ENCODE results near the gene SENP8. TPM values are rescaled to one million over a fixed set of nuclear protein-coding genes. Genes with fewer than 3 reads are reported as not detected.
"Not testable (repeated sequence)": the region's sequence is repeated elsewhere in the genome, so short reads cannot be mapped to it uniquely, and the experiment has no call there.

Gene SENP8
- total RNA-seq: 1 to 10 TPM; 2.3 to 4.2 TPM

DNA sequence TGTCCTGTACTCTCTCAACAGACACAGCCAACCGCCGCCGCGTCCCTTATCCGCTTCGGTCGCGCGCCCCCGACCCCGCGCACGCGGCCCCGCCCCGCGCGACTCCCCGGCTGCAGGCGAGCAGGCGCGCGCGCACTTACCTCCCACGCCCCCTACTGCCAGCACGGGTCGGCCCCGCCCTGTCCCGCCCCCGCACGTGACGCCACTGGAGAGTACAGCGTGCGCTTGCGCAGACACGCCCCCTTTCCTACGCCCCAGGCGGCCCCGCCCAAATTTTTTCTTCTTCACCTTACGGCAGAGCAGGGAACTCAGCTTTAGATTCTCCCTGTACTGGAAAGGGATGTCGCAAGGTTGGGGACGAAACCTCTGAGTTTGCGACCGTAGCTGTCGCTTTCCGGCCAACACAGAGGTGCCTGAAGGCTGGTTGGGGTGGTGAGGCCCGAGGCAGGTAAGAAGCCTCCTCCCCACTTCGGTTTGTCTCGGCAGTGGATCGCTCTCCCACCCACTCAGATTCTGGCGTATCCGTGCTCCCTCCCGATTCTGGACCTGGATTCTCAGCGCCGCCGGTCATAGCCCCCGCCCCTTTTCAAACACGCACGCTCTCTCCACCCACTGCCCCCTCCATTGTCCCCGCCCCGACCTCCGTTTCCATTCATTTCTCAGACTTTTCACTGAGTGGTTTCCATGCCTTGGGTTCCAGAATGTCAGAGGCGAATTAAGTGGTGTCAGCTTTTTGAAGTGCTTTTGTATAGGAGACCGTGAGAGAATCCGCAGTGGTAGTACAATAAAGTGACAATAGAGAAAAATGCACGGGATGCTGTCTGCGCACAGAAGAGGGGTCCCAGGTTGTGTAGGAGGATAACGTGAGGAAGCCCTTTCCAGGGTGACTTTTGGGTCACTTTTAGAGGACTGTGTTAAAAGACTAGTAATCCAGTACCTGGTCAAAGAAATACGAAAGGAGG is at the start of gene SENP8, which contains the start of gene MYO9A:
Gene SENP8, plus strand, starts transcription at position 387 of the 962 bp plus-strand sequence. CDS start 21,221 bp downstream, outside the sequence.
Gene MYO9A, minus strand, starts transcription at position 134 of the 962 bp plus-strand sequence. CDS start 71,587 bp downstream, outside the sequence.
- H3K27ac ChIP-seq: peak within 1 kb of the TSS; percentile 86
- peak; percentile 98 for DNase-seq
- intact Hi-C loops (cut with DNase I): no loop called here
- H3K4me3 ChIP-seq: peak within 1 kb of the TSS; percentile 62
- no peaks in the 10 kb centered on the region for H3K36me3 ChIP-seq
- H3K27me3 ChIP-seq: no peaks in the 10 kb centered on the region
- no peaks in the 10 kb centered on the region for H3K9me3 ChIP-seq
- TF ChIP-seq, protein P1, sequence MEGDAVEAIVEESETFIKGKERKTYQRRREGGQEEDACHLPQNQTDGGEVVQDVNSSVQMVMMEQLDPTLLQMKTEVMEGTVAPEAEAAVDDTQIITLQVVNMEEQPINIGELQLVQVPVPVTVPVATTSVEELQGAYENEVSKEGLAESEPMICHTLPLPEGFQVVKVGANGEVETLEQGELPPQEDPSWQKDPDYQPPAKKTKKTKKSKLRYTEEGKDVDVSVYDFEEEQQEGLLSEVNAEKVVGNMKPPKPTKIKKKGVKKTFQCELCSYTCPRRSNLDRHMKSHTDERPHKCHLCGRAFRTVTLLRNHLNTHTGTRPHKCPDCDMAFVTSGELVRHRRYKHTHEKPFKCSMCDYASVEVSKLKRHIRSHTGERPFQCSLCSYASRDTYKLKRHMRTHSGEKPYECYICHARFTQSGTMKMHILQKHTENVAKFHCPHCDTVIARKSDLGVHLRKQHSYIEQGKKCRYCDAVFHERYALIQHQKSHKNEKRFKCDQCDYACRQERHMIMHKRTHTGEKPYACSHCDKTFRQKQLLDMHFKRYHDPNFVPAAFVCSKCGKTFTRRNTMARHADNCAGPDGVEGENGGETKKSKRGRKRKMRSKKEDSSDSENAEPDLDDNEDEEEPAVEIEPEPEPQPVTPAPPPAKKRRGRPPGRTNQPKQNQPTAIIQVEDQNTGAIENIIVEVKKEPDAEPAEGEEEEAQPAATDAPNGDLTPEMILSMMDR (IDR thresholded peaks at IDR 0.05): no peak
- H3K9ac ChIP-seq (ENCODE audit: low read depth in 2 of 2, low read length in 2 of 2): peak within 1 kb of the TSS; percentile 77 to 87
- no peaks in the 10 kb centered on the region for H3K4me1 ChIP-seq

DNA sequence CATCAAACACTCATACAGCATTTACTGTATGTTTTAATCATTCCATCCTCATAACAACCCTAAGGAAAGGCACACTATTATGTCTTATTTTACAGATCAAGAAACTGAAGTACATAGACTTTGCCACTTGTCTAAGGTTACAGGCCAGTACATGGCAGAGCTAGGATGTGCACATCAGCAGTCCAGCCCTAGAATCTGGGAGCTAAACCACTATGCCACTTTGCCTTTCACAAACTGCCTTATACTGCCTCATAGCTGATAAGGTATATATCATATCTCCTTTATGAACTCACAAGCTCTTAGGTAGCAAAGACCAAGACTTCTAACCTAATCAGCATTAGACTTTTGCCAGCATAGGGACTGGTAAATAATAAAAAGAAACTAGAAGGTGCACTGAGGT is 49.3 kb upstream of the SENP8 start:
- TF ChIP-seq, protein P1 (IDR thresholded peaks at IDR 0.05): no peak
- Histone ChIP-seq H3K27me3 (no peaks in the 10 kb centered on the region), H3K9me3 (no peaks in the 10 kb centered on the region), H3K27ac (no peak overlapping the region), H3K4me1 (no peaks in the 10 kb centered on the region), H3K36me3 (no peaks in the 10 kb centered on the region), H3K4me3 (no peak overlapping the region), H3K9ac (ENCODE audit: low read depth in 2 of 2, low read length in 2 of 2) (no peak overlapping the region)
- intact Hi-C loops (cut with DNase I): no loop called here
- DNase-seq: no peak

DNA sequence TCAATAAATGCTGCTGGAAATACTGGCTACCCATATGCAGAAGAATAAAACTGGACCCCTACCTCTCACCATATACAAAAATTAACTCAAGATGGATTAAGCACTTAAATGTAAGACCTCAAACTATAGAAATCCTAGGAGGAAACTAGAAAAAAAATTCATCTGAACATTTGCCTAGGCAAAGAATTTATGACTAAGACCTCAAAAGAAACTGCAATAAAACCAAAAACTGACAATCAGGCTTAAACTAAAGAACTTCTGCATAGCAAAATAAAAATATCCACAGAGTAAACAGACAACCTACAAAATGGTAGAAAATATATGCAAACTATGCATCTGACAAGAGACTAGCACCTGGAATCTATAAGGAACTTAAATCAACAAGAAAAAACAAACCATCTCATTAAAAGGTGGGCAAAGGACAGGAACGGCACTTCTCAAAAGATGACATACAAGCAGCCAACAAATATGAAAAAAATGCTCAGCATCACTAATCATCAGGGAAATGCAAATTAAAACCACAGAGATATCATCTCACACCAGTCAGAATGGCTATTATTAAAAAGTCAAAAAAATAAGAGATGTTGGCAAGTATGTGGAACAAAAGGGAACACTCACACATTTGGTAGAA is 47.3 kb upstream of the SENP8 start:
- intact Hi-C loops (cut with DNase I): no loop called here
- Histone ChIP-seq H3K4me1 (no peaks in the 10 kb centered on the region), H3K9ac (ENCODE audit: low read depth in 2 of 2, low read length in 2 of 2) (no peak overlapping the region), H3K27ac (no peak overlapping the region), H3K9me3 (no peaks in the 10 kb centered on the region), H3K4me3 (no peak overlapping the region), H3K36me3 (no peaks in the 10 kb centered on the region), H3K27me3 (no peaks in the 10 kb centered on the region)
- DNase-seq: no peak
- TF ChIP-seq, protein P1 (IDR thresholded peaks at IDR 0.05): no peak

DNA sequence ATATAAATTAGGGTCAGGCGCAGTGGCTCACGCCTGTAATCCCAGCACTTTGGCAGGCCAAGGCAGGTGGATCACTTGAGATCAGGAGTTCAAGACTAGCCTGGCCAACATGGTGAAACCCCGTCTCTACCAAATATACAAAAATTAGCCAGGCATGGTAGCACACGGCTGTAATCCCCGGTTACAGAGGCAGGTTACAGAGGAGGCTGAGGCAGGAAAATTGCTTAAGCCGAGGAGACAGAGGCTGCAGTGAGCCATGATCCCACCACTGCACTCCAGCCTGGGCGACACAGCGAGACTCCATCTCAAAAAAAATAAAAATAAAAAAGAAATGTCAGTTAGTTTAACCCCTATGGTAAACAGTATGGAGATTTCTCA is 46.8 kb upstream of the SENP8 start:
- H3K4me1 ChIP-seq; H3K4me3 ChIP-seq; H3K9ac ChIP-seq (ENCODE audit: low read depth in 2 of 2, low read length in 2 of 2); intact Hi-C loops (cut with DNase I); H3K27me3 ChIP-seq; H3K27ac ChIP-seq; H3K9me3 ChIP-seq; H3K36me3 ChIP-seq; DNase-seq: not testable (repeated sequence)

DNA sequence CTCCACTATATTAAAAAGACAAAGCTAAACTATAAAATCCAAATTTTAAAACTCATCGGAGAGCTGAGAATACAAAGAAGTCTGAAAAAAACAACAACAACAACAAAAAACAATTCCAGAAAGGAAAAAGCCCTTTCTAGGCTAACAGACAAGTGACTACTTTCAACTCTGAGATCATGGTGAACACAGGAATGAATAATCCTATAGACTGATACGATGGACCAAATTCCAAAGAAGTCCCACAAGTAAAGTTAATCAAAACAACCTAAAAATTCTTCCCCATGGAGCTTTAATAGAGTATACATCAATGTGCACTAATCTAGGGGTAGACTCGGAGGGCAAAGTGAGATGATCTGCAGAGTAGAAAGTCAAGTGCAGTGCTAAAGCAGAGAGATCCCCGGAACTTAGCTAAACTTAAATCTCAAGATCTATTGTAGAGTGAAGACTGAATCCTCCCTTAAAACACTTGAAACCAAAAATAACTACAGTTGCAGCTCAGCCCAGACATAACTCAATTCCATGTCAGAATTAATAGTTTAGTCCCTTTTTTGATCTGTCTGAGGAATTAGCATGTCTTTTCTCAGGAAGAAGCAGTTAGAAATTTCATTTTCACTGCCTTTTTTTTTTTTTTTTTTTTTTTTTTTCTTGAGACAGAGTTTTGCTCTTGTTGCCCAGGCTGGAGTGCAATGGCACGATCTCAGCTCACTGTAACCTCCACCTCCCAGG is 43.7 kb upstream of the SENP8 start:
- Histone ChIP-seq H3K4me1 (no peaks in the 10 kb centered on the region), H3K9ac (ENCODE audit: low read depth in 2 of 2, low read length in 2 of 2) (no peak overlapping the region), H3K4me3 (no peak overlapping the region), H3K27ac (no peak overlapping the region), H3K36me3 (no peaks in the 10 kb centered on the region), H3K9me3 (no peaks in the 10 kb centered on the region), H3K27me3 (no peaks in the 10 kb centered on the region)
- intact Hi-C loops (cut with DNase I): no loop called here
- no peak for DNase-seq
- TF ChIP-seq, protein P1 (IDR thresholded peaks at IDR 0.05): no peak
